ENCODE measurements around the gene FAM184B.

- TF ChIP-seq HDGF (IDR thresholded peaks at IDR 0.05; ENCODE audit: borderline replicate concordance) (no peak), ELF4 (IDR thresholded peaks at IDR 0.05) (no peak), BHLHE40 (IDR thresholded peaks at IDR 0.05; ENCODE audit: borderline replicate concordance) (no peak), SUZ12 (IDR thresholded peaks at IDR 0.05) (no peak), FOXM1 (IDR thresholded peaks at IDR 0.05; ENCODE audit: borderline replicate concordance) (no peak), L3MBTL2 (conservative IDR thresholded peaks at IDR 0.05) (no peak), LEF1 (IDR thresholded peaks at IDR 0.05; ENCODE audit: borderline replicate concordance) (no peak), TARDBP (IDR thresholded peaks at IDR 0.05) (no peak), CTBP1 (IDR thresholded peaks at IDR 0.05; ENCODE audit: borderline replicate concordance) (no peak), SP1 (IDR thresholded peaks at IDR 0.05) (no peak), ARNT (IDR thresholded peaks at IDR 0.05) (no peak), FOXA1 (IDR thresholded peaks at IDR 0.05) (no peak), FOXK2 (IDR thresholded peaks at IDR 0.05) (no peak)
- TF ChIP-seq, protein P1, sequence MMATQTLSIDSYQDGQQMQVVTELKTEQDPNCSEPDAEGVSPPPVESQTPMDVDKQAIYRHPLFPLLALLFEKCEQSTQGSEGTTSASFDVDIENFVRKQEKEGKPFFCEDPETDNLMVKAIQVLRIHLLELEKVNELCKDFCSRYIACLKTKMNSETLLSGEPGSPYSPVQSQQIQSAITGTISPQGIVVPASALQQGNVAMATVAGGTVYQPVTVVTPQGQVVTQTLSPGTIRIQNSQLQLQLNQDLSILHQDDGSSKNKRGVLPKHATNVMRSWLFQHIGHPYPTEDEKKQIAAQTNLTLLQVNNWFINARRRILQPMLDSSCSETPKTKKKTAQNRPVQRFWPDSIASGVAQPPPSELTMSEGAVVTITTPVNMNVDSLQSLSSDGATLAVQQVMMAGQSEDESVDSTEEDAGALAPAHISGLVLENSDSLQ (IDR thresholded peaks at IDR 0.05): no peak
These were observed 10.6 kb downstream of the FAM184B start for GRCh38 chr4:17770845-17771244.

All from HEK293T (cell line).